ENCODE results near the gene PCSK6. TPM values are rescaled to one million over a fixed set of nuclear protein-coding genes. Genes with fewer than 3 reads are reported as not detected.

PCSK6 gene
- total RNA-seq (10 to 100 TPM; 13.3 to 32.7 (median 20.7) TPM), polyA plus RNA-seq (10 to 100 TPM in 1 of 3 donors, 1 to 10 TPM in 2; 8.3 to 10.3 (median 9.8) TPM)
- long read RNA-seq, donor 1, full-length matches to known transcripts: 4 of 15 reads
- long read RNA-seq, donor 1, partial matches to known transcripts: 5 of 15 reads
- long read RNA-seq, donor 1, other reads (novel, unspliced or antisense): 6 of 15 reads
- long read RNA-seq, donor 2, full-length matches to known transcripts: 12 of 40 reads
- long read RNA-seq, donor 2, partial matches to known transcripts: 9 of 40 reads
- long read RNA-seq, donor 2, other reads (novel, unspliced or antisense): 19 of 40 reads

DNA sequence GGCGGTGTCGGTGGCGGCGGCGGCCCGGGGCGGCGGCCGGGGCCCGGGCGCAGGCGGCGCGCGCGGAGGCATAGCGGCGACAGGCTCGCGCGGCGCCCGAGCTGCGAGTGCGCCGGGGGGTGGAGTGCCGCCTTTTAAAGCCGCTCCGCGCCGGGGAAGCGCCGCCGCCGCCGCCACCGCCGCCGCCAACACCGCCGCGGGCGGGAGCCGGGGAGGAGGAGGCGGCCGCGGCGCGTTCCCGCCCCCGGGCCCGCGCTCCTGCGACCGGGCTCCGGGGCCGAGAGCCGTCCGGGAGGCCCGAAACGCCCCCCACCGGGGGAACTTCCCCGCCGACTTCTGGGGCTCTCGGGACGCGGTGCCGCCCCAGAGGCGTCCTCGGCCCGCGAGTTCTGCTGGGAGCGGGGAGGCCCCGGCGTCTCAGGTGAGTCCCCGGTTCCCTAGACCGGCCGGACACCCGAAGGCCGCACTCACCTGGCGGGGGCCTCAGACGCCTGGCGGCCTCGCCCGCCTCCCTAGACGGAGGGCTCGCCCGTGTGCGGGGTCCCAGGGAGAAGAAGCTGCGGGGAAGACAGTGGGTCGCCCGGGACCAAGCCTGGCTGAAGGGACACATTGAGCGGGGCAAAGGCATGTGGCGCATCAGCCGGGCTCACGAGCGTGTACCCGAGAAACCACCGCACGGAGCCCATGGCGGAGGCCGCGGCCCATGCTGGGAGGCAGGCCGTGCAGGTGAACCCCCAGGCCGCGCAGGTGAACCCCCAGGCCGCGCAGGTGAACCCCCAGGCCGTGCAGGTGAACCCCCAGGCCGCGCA is at the start of gene PCSK6:
Gene PCSK6, minus strand, starts transcription at position 109 of the 809 bp plus-strand sequence. Its CDS starts 37 bp downstream, at position 72.
- TF ChIP-seq, protein P1, sequence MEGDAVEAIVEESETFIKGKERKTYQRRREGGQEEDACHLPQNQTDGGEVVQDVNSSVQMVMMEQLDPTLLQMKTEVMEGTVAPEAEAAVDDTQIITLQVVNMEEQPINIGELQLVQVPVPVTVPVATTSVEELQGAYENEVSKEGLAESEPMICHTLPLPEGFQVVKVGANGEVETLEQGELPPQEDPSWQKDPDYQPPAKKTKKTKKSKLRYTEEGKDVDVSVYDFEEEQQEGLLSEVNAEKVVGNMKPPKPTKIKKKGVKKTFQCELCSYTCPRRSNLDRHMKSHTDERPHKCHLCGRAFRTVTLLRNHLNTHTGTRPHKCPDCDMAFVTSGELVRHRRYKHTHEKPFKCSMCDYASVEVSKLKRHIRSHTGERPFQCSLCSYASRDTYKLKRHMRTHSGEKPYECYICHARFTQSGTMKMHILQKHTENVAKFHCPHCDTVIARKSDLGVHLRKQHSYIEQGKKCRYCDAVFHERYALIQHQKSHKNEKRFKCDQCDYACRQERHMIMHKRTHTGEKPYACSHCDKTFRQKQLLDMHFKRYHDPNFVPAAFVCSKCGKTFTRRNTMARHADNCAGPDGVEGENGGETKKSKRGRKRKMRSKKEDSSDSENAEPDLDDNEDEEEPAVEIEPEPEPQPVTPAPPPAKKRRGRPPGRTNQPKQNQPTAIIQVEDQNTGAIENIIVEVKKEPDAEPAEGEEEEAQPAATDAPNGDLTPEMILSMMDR (IDR thresholded peaks at IDR 0.05): no peak
- DNase-seq: peak; percentile 50 to 80
- intact Hi-C loops (cut with DNase I): no loop called here
- Histone ChIP-seq H3K9me3 (no peaks in the 10 kb centered on the region), H3K27ac (peak within 1 kb of the TSS; percentile 61), H3K27me3 (ENCODE audit: insufficient read depth in 3 of 3, low read length in 2 of 3) (peaks cover 0 to 2% (median 0%) of the 10 kb centered on the region in 3 donors), H3K36me3 (ENCODE audit: insufficient read depth in 1 of 2, low read depth in 1 of 2) (peaks cover 0 to 16% of the 10 kb centered on the region in 2 donors), H3K4me3 (peak within 1 kb of the TSS; percentile 64), H3K4me1 (peaks cover 9% of the 10 kb centered on the region)
- ATAC-seq: peak; percentile 53 to 80 (median 58)
- WGBS, 3 donors: 21 to 49% (median 31%) methylated on average over 47 to 110 of the region's 111 CpGs

DNA sequence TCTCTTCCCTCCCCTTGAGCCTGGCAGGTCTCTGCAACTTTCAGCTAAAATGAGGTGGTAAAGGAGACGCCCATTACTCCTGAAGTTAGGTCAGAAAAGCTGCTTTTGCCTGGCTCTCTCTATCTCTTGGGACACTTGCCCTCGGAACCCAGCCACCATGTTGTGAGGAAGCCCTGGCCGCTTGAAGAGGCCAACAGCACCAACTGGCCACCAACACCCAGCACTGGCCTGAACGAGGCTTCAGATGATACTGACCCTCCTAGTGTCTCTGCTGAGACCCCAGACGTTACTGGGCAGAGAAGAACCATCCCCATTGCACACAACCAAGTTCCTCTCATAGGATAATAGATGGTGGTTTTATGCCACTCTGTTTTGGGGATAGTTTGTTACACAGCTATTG is 49.5 kb upstream of the PCSK6 start:
- intact Hi-C loops (cut with DNase I): no loop called here
- no peak overlapping the region for H3K4me3 ChIP-seq
- H3K27ac ChIP-seq: no peak overlapping the region
- 84 to 90% (median 87%) methylated on average over 5 of the region's 5 CpGs for WGBS, 3 donors
- no peaks in the 10 kb centered on the region for H3K36me3 ChIP-seq (ENCODE audit: insufficient read depth in 1 of 2, low read depth in 1 of 2)
- no peaks in the 10 kb centered on the region for H3K4me1 ChIP-seq
- H3K27me3 ChIP-seq (ENCODE audit: insufficient read depth in 3 of 3, low read length in 2 of 3): no peaks in the 10 kb centered on the region
- ATAC-seq: no peak
- H3K9me3 ChIP-seq: no peaks in the 10 kb centered on the region
- TF ChIP-seq, protein P1 (IDR thresholded peaks at IDR 0.05): no peak
- no peak for DNase-seq

DNA sequence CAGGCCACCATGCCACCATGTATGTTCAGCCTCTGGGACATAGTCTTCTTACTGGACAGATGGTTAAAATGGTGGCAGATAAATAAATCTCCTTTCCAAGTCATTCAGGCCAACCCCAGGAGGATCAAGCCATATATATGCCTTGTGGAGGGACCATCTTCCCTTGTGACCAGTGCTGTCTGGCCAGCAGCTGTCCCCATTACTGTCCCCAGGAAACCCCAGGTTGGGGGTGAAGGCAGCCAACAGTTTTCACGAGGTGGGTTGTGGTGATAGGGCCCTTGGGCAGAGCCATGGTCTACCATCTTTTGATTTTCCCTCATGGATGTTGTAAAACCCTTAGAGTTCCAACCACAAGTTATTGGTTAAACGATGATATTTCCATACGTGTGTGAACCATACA is 48.7 kb upstream of the PCSK6 start:
- intact Hi-C loops (cut with DNase I): no loop called here

DNA sequence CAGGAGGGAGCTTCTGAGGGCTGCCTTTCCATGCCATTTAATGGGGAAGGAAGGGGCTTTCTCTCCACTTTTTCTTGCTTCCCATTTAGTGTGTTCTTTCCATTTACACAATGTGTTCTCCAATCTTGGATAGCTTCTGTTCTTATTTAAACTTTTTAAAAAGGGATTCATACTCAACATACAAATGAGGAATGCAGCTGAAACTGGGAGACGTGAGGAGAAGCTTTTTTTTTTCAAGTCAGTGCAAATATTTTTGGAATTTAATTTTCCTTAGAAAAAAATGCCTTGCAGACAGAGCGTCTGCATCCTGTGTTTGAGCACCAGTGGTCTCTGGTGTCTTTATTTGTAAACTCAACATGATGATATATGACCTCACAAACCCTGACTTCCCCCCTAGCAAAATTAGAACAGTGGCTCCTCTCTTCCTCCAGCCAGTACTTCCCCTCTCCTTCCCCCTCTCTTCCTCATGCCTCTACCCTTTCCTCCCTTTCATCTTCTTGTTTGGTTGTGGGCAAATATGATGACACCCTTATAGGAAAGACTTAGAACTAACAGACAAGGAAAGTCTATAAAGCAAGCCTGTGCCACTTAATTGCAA is 48.1 kb upstream of the PCSK6 start:
- no peak for ATAC-seq
- no peak overlapping the region for H3K27ac ChIP-seq
- no peaks in the 10 kb centered on the region for H3K4me1 ChIP-seq
- no peak overlapping the region for H3K4me3 ChIP-seq
- TF ChIP-seq, protein P1 (IDR thresholded peaks at IDR 0.05): no peak
- intact Hi-C loops (cut with DNase I): no loop called here
- no peaks in the 10 kb centered on the region for H3K36me3 ChIP-seq (ENCODE audit: insufficient read depth in 1 of 2, low read depth in 1 of 2)
- no peaks in the 10 kb centered on the region for H3K27me3 ChIP-seq (ENCODE audit: insufficient read depth in 3 of 3, low read length in 2 of 3)
- 34 to 40% (median 39%) methylated on average over 2 of the region's 2 CpGs for WGBS, 3 donors
- no peak for DNase-seq
- no peaks in the 10 kb centered on the region for H3K9me3 ChIP-seq

More for the DNA sequence above, 48.7 kb upstream of the PCSK6 start:
- 75 to 82% (median 80%) methylated on average over 3 of the region's 3 CpGs for WGBS, 3 donors
- TF ChIP-seq, protein P1 (IDR thresholded peaks at IDR 0.05): no peak
- Histone ChIP-seq H3K36me3 (ENCODE audit: insufficient read depth in 1 of 2, low read depth in 1 of 2) (no peaks in the 10 kb centered on the region), H3K9me3 (no peaks in the 10 kb centered on the region), H3K4me3 (no peak overlapping the region), H3K27me3 (ENCODE audit: insufficient read depth in 3 of 3, low read length in 2 of 3) (no peaks in the 10 kb centered on the region), H3K4me1 (no peaks in the 10 kb centered on the region), H3K27ac (no peak overlapping the region)
- DNase-seq (no peak), ATAC-seq (no peak)
